ENCODE results near the gene C22orf39.

DNA sequence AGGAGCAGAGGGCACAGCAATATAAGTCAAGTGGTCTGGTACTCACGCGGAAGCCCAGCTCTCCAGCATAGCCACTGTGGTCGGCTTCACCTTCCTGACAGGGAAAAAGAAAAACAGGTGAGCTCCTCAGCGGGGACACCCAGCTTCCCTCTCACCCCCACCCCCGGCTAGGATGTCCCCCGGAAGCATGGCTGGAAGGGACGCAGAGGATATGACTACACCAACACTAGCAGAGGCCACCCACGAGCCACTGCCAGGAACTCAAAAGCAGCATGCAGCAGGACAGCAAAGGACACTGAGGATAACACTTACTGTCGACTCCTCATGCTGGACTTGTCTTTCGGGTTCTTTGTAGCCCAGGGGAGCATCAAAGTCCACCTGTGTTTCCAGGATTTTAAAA, 9.0 kb upstream of the C22orf39 start:
- TF ChIP-seq, protein P1, sequence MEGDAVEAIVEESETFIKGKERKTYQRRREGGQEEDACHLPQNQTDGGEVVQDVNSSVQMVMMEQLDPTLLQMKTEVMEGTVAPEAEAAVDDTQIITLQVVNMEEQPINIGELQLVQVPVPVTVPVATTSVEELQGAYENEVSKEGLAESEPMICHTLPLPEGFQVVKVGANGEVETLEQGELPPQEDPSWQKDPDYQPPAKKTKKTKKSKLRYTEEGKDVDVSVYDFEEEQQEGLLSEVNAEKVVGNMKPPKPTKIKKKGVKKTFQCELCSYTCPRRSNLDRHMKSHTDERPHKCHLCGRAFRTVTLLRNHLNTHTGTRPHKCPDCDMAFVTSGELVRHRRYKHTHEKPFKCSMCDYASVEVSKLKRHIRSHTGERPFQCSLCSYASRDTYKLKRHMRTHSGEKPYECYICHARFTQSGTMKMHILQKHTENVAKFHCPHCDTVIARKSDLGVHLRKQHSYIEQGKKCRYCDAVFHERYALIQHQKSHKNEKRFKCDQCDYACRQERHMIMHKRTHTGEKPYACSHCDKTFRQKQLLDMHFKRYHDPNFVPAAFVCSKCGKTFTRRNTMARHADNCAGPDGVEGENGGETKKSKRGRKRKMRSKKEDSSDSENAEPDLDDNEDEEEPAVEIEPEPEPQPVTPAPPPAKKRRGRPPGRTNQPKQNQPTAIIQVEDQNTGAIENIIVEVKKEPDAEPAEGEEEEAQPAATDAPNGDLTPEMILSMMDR (IDR thresholded peaks at IDR 0.05): no peak
- TF ChIP-seq CBX8 (IDR thresholded peaks at IDR 0.05) (no peak), NFE2L2 (conservative IDR thresholded peaks at IDR 0.05; ENCODE audit: low read length) (no peak), JUN (IDR thresholded peaks at IDR 0.05) (no peak), JUNB (IDR thresholded peaks at IDR 0.05) (no peak)
